GM19438 (cell line): ENCODE results near the gene ALDH3B2.
"Not testable (repeated sequence)": the region's sequence is repeated elsewhere in the genome, so short reads cannot be mapped to it uniquely, and the experiment has no call there.

Experiments used
- ATAC-seq: cut with Tn5 transposase; IDR thresholded peaks from one replicate; pipeline ENCODE4 v1.9.1; 2021; ENCODE audit warnings: low read depth; ENCODE audit not compliant: unreplicated experiment

Gene ALDH3B2

GRCh38 chr11:67663532-67664212, 10.8 kb downstream of the ALDH3B2 start:
- ATAC-seq: no peak

GRCh38 chr11:67662835-67663531, 11.4 kb downstream of the ALDH3B2 start:
- ATAC-seq: no peak

GRCh38 chr11:67662142-67662834, 12.1 kb downstream of the ALDH3B2 start:
- ATAC-seq: no peak

GRCh38 chr11:67660752-67661151, 13.7 kb downstream of the ALDH3B2 start:
- not testable (repeated sequence) for ATAC-seq

GRCh38 chr11:67659651-67660165, 14.7 kb downstream of the ALDH3B2 start:
- not testable (repeated sequence) for ATAC-seq

GRCh38 chr11:67657300-67657699, 17.1 kb downstream of the ALDH3B2 start:
- ATAC-seq: no peak

GRCh38 chr11:67656278-67656922, 18.0 kb downstream of the ALDH3B2 start:
- no peak for ATAC-seq

- no peak for ATAC-seq
Observed at GRCh38 chr11:67654225-67654624, 20.2 kb downstream of the ALDH3B2 start.

- no peak for ATAC-seq
Observed at GRCh38 chr11:67652965-67653845, 21.2 kb downstream of the ALDH3B2 start.

GRCh38 chr11:67651976-67652781, 22.2 kb downstream of the ALDH3B2 start:
- ATAC-seq: no peak

GRCh38 chr11:67649634-67650510, 24.6 kb downstream of the ALDH3B2 start:
- ATAC-seq: no peak

GRCh38 chr11:67648796-67649613, 25.4 kb downstream of the ALDH3B2 start:
- ATAC-seq: no peak

GRCh38 chr11:67648140-67648795, 26.2 kb downstream of the ALDH3B2 start:
- peak; percentile 44 for ATAC-seq

- no peak for ATAC-seq
Observed at GRCh38 chr11:67647471-67647870, 27.0 kb downstream of the ALDH3B2 start.

GRCh38 chr11:67646535-67647336, 27.7 kb downstream of the ALDH3B2 start:
- no peak for ATAC-seq
